K562 (cell line): Measurements from ENCODE around the gene OR5AC2. TPM values are rescaled to one million over a fixed set of nuclear protein-coding genes. Genes with fewer than 3 reads are reported as not detected.

Experiments used
- ATAC-seq: fragments of 200-7000 bp; cut with Tn5 transposase; 3 replicates; pipeline ENCODE4 v1.9.1; 2020; ENCODE audit warnings: moderate library complexity
- BruUV-seq: library from RNA; stranded (reverse); fragments of 400-500 nt; replicated peaks from 2 replicates; lab custom pipeline; 2021; lab: Mats Ljungman, UMichigan
- CTCF ChIA-PET: fragments of 300-600 bp; formaldehyde crosslinking; extraction: SDS; loops from one replicate; lab custom pipeline; 2021; ENCODE audit warnings: low intra/inter-chr PET ratio; lab: Yijun Ruan, JAX
- POLR2A ChIA-PET: fragments of 300-600, 350-650 bp; sonication (Branson Sonifier 250); formaldehyde crosslinking; extraction: SDS; loops from one replicate; lab custom pipeline; 2021; ENCODE audit warnings: antibody characterized with exemption, inconsistent platforms; lab: Yijun Ruan, JAX
- DNase-seq, 4 experiments: peaks; one replicate each; pipeline versions ENCODE4 v3.0.0 to v3.0.0-alpha.2; 2011 to 2018; ENCODE audit warnings: low spot score in 3 of 4, mixed read lengths in 3 of 4; ENCODE audit errors: extremely low read depth in 1 of 4
- FAIRE-seq: peaks from 2 replicates; lab custom pipeline; 2011; peaks lifted over from hg19 to GRCh38; lab: Jason Lieb, UNC
- H2AFZ ChIP-seq: 2 replicates; pipeline ENCODE4 v1.6.0; 2011; ENCODE audit warnings: low read depth, low read length, control low read depth, inconsistent platforms
- H3K27ac ChIP-seq: fragments of 200-600 bp; 3 replicates; pipeline ENCODE4 v1.8.0; 2011; ENCODE audit warnings: low read depth, mild to moderate bottlenecking, control low read depth, inconsistent platforms, low read length, moderate library complexity, mixed read lengths; ENCODE audit errors: extremely low read depth
- H3K27me3 ChIP-seq, 2 experiments: fragments of 300-600 bp in 1 of 2; 2 replicates in 1 of 2; 3 replicates in 1 of 2; pipeline versions ENCODE4 v1.6.0 to v1.8.0; 2011; ENCODE audit warnings: inconsistent platforms in 2 of 2, low read length in 2 of 2, mild to moderate bottlenecking in 1 of 2, mixed read lengths in 1 of 2, moderate library complexity in 1 of 2; ENCODE audit not compliant: control insufficient read depth in 2 of 2, insufficient read depth in 2 of 2
- H3K36me3 ChIP-seq: fragments of 300-600 bp; 3 replicates; pipeline ENCODE4 v1.8.0; 2011; ENCODE audit warnings: mild to moderate bottlenecking, low read length, inconsistent platforms; ENCODE audit not compliant: control insufficient read depth, insufficient read depth
- H3K4me1 ChIP-seq, 2 experiments: fragments of 200-600 bp in 1 of 2; replicated peaks in 1 of 2; 2 replicates in 1 of 2; 3 replicates in 1 of 2; pipeline versions ENCODE4 v1.5.1 to v1.8.0; 2011; ENCODE audit warnings: inconsistent platforms in 2 of 2, low read length in 2 of 2, mild to moderate bottlenecking in 1 of 2, mixed read lengths in 1 of 2, moderate library complexity in 1 of 2; ENCODE audit not compliant: control insufficient read depth in 2 of 2, insufficient read depth in 2 of 2
- H3K4me2 ChIP-seq: 2 replicates; pipeline ENCODE4 v1.6.1; 2011; ENCODE audit warnings: low read length, control low read depth, inconsistent platforms, mixed read lengths; ENCODE audit not compliant: insufficient read depth
- H3K4me3 ChIP-seq: fragments of 200-600 bp; sonication (generic), shearing (Covaris generic); 2 replicates; pipeline ENCODE4 v1.5.1; 2016; ENCODE audit warnings: control low read depth, inconsistent platforms
- H3K79me2 ChIP-seq: fragments of 200-600 bp; 3 replicates; pipeline ENCODE4 v1.8.0; 2011; ENCODE audit warnings: low read length, inconsistent platforms; ENCODE audit not compliant: control insufficient read depth, insufficient read depth
- H3K9ac ChIP-seq, 2 experiments: 2 replicates each; pipeline versions ENCODE4 v1.6.0 to v1.6.1; 2011; ENCODE audit warnings: low read depth in 2 of 2, low read length in 2 of 2, control low read depth in 1 of 2, inconsistent platforms in 1 of 2, mild to moderate bottlenecking in 1 of 2, mixed read lengths in 1 of 2; ENCODE audit not compliant: insufficient read depth in 1 of 2
- H3K9me1 ChIP-seq: one replicate; pipeline ENCODE4 v1.6.0; 2011; ENCODE audit warnings: inconsistent platforms, mild to moderate bottlenecking, low read length, moderate library complexity; ENCODE audit not compliant: control insufficient read depth, insufficient read depth
- H3K9me3 ChIP-seq: replicated peaks from 2 replicates; pipeline ENCODE4 v1.5.1; 2011; ENCODE audit warnings: low read depth, low read length, inconsistent platforms; ENCODE audit not compliant: control insufficient read depth, insufficient read depth
- H4K20me1 ChIP-seq: replicated peaks from 2 replicates; pipeline ENCODE4 v1.6.1; 2011; ENCODE audit warnings: low read length, inconsistent platforms, mixed read lengths; ENCODE audit not compliant: control insufficient read depth, insufficient read depth
- BCL6 ChIP-seq: fragments of 250-450 bp; sonication (Bioruptor Pico); IDR thresholded peaks from 2 replicates; pipeline ENCODE4 v1.4.0; 2020
- HMGXB4 ChIP-seq: sonication (generic); formaldehyde crosslinking; IDR thresholded peaks from 2 replicates; pipeline ENCODE4 v1.8.1; 2023; ENCODE audit warnings: mild to moderate bottlenecking, missing genetic modification reagents
- L3MBTL2 ChIP-seq: fragments of 450-650 bp; IDR thresholded peaks from 2 replicates; pipeline ENCODE4 v1.6.1; 2016; ENCODE audit warnings: mild to moderate bottlenecking, moderate library complexity
- NCOR1 ChIP-seq: fragments of 450-650 bp; IDR thresholded peaks from 2 replicates; pipeline ENCODE4 v1.6.1; 2016; ENCODE audit warnings: mild to moderate bottlenecking, moderate library complexity
- NFIC ChIP-seq: fragments of 450-650 bp; IDR thresholded peaks from 2 replicates; pipeline ENCODE4 v1.6.1; 2017; ENCODE audit warnings: mild to moderate bottlenecking, inconsistent platforms
- NFIX ChIP-seq: fragments of 250-450 bp; sonication (Bioruptor Pico); IDR thresholded peaks from 2 replicates; pipeline ENCODE4 v1.4.0; 2020; ENCODE audit warnings: low read depth, mild to moderate bottlenecking, moderate library complexity
- NRF1 ChIP-seq, 2 experiments: fragments of 450-650 bp; IDR thresholded peaks in 1 of 2; conservative IDR thresholded peaks in 1 of 2; 2 replicates each; pipeline ENCODE4 v1.6.1; 2014; ENCODE audit warnings: mild to moderate bottlenecking in 2 of 2
- SMAD2 ChIP-seq: fragments of 150-350 bp; IDR thresholded peaks from 2 replicates; pipeline ENCODE4 v1.6.1; 2014; ENCODE audit warnings: low read depth, mild to moderate bottlenecking, low read length
- SUPT5H ChIP-seq: fragments of 450-650 bp; IDR thresholded peaks from 2 replicates; pipeline ENCODE4 v1.6.1; 2016
- TCF7 ChIP-seq: sonication (generic); IDR thresholded peaks from 2 replicates; pipeline ENCODE4 v1.6.1; 2016; ENCODE audit warnings: antibody characterized with exemption, borderline replicate concordance
- USF2 ChIP-seq: sonication (generic); formaldehyde crosslinking; IDR thresholded peaks from 2 replicates; pipeline ENCODE4 v1.5.0; 2020; ENCODE audit warnings: missing genetic modification reagents
- WHSC1 ChIP-seq: IDR thresholded peaks from one replicate; pipeline ENCODE4 v1.6.1; 2012; ENCODE audit warnings: low read length, control low read depth, inconsistent platforms
- ZBTB8A ChIP-seq: fragments of 450-650 bp; IDR thresholded peaks from 2 replicates; pipeline ENCODE4 v1.6.1; 2018; ENCODE audit warnings: mild to moderate bottlenecking, moderate library complexity; ENCODE audit not compliant: partially characterized antibody
- ZKSCAN3 ChIP-seq: fragments of 250-450 bp; sonication (Bioruptor Pico); IDR thresholded peaks from 2 replicates; pipeline ENCODE4 v1.4.0; 2020
- ZNF311 ChIP-seq: fragments of 250-450 bp; sonication (Bioruptor Pico); IDR thresholded peaks from 2 replicates; pipeline ENCODE4 v1.4.0; 2020; ENCODE audit warnings: mild to moderate bottlenecking, moderate library complexity
- ZNF75A ChIP-seq: fragments of 450-650 bp; formaldehyde crosslinking; IDR thresholded peaks from 2 replicates; pipeline ENCODE4 v1.4.0; 2020; ENCODE audit warnings: mild to moderate bottlenecking
- WGBS: fragments of 100-300 bp; shearing (Covaris generic); methylation state at CpG from one replicate; pipeline ENCODE4 v1.1.6; 2016; ENCODE audit warnings: low coverage, mixed read lengths; ENCODE audit not compliant: insufficient coverage; ENCODE audit errors: missing lambda C conversion rate; 5-methylcytosine and 5-hydroxymethylcytosine counted together
- in situ Hi-C: fragments of 300-500 bp; cut with MboI; formaldehyde crosslinking; loops from 4 replicates; pipeline ENCODE4 v1.15.0; 2018; ENCODE audit warnings: inconsistent platforms, mixed read lengths
- intact Hi-C: fragments of 100-400 bp; cut with micrococcal nuclease; formaldehyde crosslinking; loops from 2 replicates; pipeline ENCODE4 v1.14.2; 2022
- polyA plus RNA-seq, 8 experiments: library from polyadenylated mRNA; depleted of rRNA in 4 of 8; stranded (reverse) in 5 of 8; unstranded in 3 of 8; fragments of >200 nt; fragmentation: Nextera tagmentation in 2 of 8; fragmentation: Illumina TruSeq in 1 of 8; extraction: Ambion mirVana in 2 of 8; extraction: Trizol in 1 of 8; gene quantifications; 2 replicates each; pipeline versions ENCODE4 v1.2.1 to v1.2.3, GENCODE V29; 2011 to 2014; ENCODE audit warnings: inconsistent platforms in 1 of 8, missing spikeins in 1 of 8
- total RNA-seq, 7 experiments: library from RNA; depleted of rRNA in 6 of 7; stranded (reverse); fragments of >200 nt in 6 of 7; fragmentation: Illumina TruSeq in 2 of 7; extraction: Trizol in 2 of 7; gene quantifications; 2 replicates each; pipeline versions ENCODE4 v1.2.1 to v1.2.3, GENCODE V29; 2011 to 2021; ENCODE audit warnings: low replicate concordance in 1 of 7
- TF ChIP-seq, protein P1 (sequence below): IDR thresholded peaks from 2 replicates; pipeline ENCODE4 v1.6.1; 2011; ENCODE audit not compliant: insufficient read length; ENCODE audit errors: extremely low read depth
- TF ChIP-seq, protein P2 (sequence below): fragments of 150-350 bp; IDR thresholded peaks from 2 replicates; pipeline ENCODE4 v1.6.1; 2014; ENCODE audit warnings: low read depth, mild to moderate bottlenecking, low read length, borderline replicate concordance

Gene OR5AC2
- total and polyA plus RNA-seq, 9 of the 15 experiments (the other 6 are each of a cell fraction or from before 2014, with no cell fraction given), result not detected

DNA sequence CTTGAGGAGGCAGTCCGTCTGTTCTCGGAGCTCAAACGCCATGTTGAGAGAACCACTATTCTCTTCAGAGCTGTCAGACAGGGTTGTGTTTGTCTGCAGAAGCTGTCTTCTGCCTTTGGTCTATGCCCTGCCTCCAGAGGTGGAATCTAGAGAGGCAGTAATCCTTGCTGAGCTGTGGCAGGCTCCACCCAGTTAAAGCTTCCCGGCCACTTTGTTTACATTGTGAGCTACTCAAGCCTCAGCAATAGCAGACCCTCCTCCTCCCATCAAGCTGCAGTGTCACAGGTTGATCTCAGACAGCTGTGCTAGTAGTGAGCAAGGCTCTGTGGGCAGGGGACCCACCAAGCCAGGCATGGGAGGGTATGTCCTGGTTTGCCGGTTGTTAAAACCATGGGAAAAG, 8.9 kb downstream of the OR5AC2 start (continued):
- TF ChIP-seq BCL6 (CRISPR knock-in tag), result no peak
- no peak for TF ChIP-seq L3MBTL2
- no peak for TF ChIP-seq SUPT5H

DNA sequence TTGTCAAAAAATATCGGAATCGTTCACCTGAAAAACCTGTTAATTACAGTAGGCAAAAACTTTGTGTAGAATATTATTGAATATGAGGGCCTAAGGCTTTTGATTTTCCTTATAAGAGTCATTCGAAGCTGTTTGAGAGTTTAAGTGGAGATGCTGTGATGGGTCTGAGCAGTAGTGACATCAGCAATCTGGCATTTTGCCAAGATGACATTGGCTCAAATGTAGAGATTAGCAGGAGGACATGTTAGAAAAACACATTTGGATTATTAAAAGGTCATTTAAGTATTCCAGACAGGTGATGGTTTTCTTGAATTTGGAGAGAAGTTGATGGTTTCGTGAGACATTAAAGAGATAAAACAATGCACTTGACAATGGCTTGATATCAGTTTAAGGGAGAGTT, 12.9 kb downstream of the OR5AC2 start:
- 0% methylated on average over 4 of the region's 4 CpGs for WGBS
- ChIA-PET CTCF (no interaction called here), POLR2A (no interaction called here)
- Histone ChIP-seq H3K9ac (no peak overlapping the region), H3K36me3 (no peaks in the 10 kb centered on the region), H3K27me3 (no peaks in the 10 kb centered on the region), H3K4me3 (no peak overlapping the region), H4K20me1 (no peaks in the 10 kb centered on the region), H3K9me3 (no peaks in the 10 kb centered on the region), H3K9me1 (no peaks in the 10 kb centered on the region), H2AFZ (no peak overlapping the region), H3K27ac (no peak overlapping the region), H3K4me1 (no peaks in the 10 kb centered on the region), H3K4me2 (no peak overlapping the region), H3K79me2 (no peaks in the 10 kb centered on the region)
- intact Hi-C loops (no loop called here), in situ Hi-C loops (no loop called here)
- no peak for ATAC-seq
- peak in 1 of 4 experiments; percentile 1 for DNase-seq
- no peak for FAIRE-seq
- BruUV-seq, result no TSS peak
- TF ChIP-seq ZNF75A (CRISPR knock-in tag) (no peak), ZBTB8A (no peak), WHSC1 (no peak), TCF7 (no peak), SMAD2 (no peak), USF2 (CRISPR knock-in tag) (no peak), HMGXB4 (CRISPR knock-in tag) (no peak), NFIX (CRISPR knock-in tag) (peak; percentile 76), NFIC (peak; percentile 82), ZKSCAN3 (CRISPR knock-in tag) (no peak), ZNF311 (CRISPR knock-in tag) (no peak), NRF1 (conservative IDR thresholded peaks at IDR 0.05 in 1 of 2, IDR thresholded peaks at IDR 0.05 in 1 of 2) (no peak), NCOR1 (no peak)
- TF ChIP-seq, protein P1, sequence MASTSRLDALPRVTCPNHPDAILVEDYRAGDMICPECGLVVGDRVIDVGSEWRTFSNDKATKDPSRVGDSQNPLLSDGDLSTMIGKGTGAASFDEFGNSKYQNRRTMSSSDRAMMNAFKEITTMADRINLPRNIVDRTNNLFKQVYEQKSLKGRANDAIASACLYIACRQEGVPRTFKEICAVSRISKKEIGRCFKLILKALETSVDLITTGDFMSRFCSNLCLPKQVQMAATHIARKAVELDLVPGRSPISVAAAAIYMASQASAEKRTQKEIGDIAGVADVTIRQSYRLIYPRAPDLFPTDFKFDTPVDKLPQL, result no peak
- TF ChIP-seq, protein P2, sequence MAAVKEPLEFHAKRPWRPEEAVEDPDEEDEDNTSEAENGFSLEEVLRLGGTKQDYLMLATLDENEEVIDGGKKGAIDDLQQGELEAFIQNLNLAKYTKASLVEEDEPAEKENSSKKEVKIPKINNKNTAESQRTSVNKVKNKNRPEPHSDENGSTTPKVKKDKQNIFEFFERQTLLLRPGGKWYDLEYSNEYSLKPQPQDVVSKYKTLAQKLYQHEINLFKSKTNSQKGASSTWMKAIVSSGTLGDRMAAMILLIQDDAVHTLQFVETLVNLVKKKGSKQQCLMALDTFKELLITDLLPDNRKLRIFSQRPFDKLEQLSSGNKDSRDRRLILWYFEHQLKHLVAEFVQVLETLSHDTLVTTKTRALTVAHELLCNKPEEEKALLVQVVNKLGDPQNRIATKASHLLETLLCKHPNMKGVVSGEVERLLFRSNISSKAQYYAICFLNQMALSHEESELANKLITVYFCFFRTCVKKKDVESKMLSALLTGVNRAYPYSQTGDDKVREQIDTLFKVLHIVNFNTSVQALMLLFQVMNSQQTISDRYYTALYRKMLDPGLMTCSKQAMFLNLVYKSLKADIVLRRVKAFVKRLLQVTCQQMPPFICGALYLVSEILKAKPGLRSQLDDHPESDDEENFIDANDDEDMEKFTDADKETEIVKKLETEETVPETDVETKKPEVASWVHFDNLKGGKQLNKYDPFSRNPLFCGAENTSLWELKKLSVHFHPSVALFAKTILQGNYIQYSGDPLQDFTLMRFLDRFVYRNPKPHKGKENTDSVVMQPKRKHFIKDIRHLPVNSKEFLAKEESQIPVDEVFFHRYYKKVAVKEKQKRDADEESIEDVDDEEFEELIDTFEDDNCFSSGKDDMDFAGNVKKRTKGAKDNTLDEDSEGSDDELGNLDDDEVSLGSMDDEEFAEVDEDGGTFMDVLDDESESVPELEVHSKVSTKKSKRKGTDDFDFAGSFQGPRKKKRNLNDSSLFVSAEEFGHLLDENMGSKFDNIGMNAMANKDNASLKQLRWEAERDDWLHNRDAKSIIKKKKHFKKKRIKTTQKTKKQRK, result no peak
